ENCODE measurements around the gene ACSM2B.
"Not testable (repeated sequence)": the region's sequence is repeated elsewhere in the genome, so short reads cannot be mapped to it uniquely, and the experiment has no call there.

The ACSM2B gene

GRCh38 chr16:20576145-20576544, at the start of gene ACSM2B:
TSS of gene ACSM2B (minus strand) at chr16:20576367. CDS start at chr16:20564845, 11,522 bp downstream.
- DNase-seq (ENCODE audit: low read depth): not testable (repeated sequence)

GRCh38 chr16:20624882-20625807, 49.0 kb upstream of the ACSM2B start:
- DNase-seq (ENCODE audit: low read depth): no peak

DNA sequence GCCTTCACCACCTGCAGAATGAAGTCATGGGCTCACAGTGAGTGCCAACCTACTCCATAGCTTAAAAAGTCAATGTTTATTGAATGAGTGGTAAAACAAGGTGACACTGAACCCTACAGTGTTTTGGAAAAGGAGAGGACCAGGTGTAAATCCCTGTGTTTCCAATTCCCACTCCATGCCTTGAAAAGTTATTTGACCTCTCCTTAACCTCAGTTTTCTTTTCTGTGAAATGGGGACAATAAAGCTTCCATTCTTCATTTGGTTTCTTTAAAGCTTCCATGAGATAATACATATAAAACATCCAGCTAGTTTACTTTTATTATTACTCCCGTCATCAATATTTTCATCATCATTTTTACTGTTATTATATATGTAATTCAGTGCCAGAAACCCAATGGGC, 48.0 kb upstream of the ACSM2B start:
- no peak for DNase-seq (ENCODE audit: low read depth)

GRCh38 chr16:20622498-20622870, 46.3 kb upstream of the ACSM2B start:
- no peak for DNase-seq (ENCODE audit: low read depth)

GRCh38 chr16:20621406-20621805, 45.2 kb upstream of the ACSM2B start:
- DNase-seq (ENCODE audit: low read depth): no peak

DNA sequence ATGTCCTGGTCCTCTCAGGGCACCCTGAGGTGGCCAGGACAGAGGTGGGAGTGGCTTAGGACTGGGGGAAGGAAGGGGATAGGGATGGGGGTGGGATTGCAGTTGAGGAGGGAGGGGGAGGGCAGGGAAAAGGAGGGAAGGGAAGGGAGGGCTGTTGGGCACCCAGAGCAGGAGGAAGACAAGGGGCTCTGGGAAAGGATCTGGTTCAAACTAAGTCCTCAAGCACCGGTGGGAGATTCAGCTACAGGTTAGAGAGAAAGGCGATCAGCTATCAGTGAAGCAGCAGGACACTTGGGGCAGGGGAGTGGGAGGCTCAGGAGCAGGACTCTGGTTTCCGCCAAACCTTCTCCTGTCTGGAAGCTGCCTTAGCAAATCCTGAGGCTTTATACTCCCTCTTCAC, 44.6 kb upstream of the ACSM2B start:
- DNase-seq (ENCODE audit: low read depth): no peak

DNA sequence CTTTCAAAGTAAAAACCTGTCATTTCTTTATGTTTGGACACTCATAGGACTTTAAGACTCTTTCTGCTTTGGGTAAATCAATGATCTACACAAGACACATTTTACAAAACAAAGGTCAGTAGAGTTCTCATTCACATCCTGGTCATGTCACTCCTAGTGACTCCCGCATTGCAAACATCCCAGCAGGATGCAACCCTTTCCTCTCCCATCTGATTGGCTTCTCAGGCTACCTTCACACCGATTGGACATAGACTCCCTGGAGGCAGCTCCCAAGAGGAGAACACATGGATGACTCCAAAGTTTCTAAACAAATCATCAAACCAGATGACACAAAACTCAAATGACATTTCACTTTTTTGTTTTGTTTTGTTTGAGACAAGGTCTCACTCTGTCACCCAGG, 43.8 kb upstream of the ACSM2B start:
- DNase-seq (ENCODE audit: low read depth): no peak

- no peak for DNase-seq (ENCODE audit: low read depth)
These were observed 41.1 kb upstream of the ACSM2B start for GRCh38 chr16:20617271-20617670.

- DNase-seq (ENCODE audit: low read depth): no peak
These were observed 38.3 kb upstream of the ACSM2B start for GRCh38 chr16:20614186-20615141.

DNA sequence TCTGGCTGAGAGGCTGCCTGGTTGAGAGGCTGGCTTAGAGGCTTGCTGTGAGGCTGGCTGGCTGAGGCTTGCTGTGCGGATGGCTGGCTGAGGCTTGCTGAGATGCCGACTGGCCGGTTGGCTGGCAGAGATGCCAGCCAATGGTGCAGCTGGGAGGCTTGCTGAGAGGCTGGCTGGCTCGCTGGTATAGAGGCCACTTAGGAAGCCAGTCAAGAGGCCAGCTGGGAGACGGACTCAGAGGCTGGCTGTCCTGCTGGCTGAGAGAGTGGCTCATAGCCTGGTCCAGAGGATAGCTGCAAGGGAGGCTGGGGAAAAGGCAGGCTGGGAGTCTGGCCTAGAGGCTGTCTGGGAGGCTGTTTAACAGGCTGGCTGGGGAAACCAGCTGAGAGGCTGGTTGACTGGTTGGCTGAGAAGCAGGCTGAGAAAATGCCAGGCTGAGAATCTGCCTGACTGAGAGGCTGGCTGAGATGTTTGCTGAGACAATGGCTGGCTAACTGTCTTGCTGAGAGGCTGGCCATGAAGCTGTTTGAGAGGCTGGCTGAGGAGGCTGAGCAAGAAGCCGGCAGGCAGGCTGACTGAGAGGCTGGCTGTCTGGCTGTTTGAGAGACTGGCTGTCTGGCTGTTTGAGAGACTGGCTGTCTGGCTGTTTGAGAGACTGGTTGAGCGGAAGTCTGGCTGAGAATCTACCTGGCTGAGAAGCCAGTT, 37.5 kb upstream of the ACSM2B start:
- DNase-seq (ENCODE audit: low read depth): no peak

- DNase-seq (ENCODE audit: low read depth): no peak
These were observed 36.6 kb upstream of the ACSM2B start for GRCh38 chr16:20612551-20613480.

DNA sequence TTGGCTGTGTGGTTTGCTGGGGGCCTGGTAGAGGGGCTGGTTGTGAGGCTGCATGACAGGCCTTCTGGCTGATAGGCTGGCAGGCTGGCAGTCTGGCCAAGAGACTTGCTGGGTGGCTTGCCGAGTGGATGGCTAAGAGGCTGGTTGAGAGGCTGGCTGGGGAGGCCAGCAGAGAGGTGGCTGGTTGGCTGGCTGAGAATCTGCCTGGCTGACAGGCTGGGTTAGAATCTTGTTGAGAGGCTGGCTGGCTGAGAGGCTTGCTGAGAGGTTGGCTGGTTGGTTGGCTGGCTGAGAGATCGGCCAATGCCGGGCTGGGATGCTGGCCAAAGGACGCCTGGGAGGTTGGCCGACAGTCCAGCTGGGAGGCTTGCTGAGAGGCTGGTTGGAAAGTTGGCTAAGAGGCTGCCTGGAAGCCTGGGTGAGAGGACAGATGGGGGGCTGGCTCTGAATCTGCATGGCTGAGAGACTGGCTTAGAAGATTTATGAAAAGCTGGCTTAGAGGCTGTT, 35.9 kb upstream of the ACSM2B start:
- DNase-seq (ENCODE audit: low read depth): no peak

- DNase-seq (ENCODE audit: low read depth): no peak
These were observed 35.3 kb upstream of the ACSM2B start for GRCh38 chr16:20611350-20611902.

DNA sequence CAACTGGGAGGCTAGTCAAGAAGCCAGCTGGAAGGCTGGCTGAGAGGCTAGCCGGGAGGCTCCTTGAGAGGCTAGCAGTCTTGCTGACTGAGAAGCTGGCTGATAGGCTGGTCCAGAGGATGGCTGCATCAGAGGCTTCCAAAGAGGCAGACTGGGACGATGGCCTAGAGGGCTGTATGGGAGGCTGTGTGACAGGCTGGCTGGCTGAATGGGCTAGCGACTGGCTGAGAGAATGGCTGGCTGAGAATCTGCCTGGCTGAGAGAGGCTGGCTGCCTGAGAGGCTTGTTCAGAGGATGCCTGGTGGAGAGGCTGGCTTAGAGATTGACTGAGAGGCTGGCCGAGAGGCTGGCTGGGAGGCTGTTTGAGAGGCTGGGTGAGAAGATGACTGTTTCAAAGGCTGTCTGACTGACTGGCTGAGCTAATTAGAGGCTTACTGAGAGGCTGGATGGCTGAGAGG, 34.8 kb upstream of the ACSM2B start:
- no peak for DNase-seq (ENCODE audit: low read depth)

DNA sequence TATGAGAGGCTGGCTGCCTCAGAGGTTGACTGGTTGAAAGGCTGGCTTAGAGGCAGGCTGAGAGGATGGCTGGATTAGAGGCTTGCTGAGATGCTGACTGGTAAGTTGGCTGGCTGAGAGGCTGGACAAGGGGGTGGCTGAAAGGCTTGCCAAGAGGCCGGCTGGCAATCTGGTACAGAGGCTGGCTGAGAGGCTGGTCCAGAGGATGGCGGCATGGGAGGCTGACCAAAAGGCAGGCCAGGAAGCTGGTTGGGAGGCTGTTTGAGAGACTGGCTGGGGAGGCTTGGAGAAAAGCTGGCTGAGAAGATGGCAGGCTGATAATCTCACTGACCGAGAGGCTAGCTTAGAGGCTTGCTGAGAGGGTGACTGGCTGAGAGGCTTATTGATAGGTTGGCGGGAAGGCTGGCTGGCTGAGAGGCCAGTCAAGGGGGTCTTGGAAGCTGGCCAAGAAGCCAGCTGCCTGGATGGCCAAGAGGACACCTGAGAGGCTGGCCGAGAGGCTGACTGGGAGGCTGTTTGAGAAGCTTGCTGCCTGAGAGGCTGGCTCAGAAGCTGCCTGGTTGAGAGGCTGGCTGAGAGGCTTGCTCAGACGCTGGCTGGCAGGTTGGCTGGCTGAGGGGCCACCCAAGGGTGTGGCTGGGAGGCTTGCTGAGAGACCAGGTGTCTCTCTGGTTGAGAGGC, 34.2 kb upstream of the ACSM2B start:
- no peak for DNase-seq (ENCODE audit: low read depth)

DNA sequence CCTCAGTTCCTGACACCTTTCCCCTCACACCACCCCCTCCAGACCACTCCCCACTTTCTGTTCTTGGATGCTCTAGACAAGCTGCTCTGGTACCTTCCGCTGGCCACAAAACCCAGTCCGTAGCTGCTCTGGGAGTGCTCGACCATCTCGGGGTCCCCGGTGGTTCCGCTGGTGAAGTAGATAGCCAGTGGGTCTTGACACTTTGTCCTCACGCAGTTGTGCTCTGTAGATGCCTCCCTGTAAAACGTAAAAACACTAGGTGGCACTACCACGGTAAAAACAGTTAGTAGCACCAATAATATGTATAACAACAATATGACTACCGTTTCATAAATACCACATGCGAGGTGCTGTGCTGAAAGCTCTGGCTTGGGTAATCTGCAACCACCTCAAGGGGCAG, 26.0 kb upstream of the ACSM2B start:
- DNase-seq (ENCODE audit: low read depth): not testable (repeated sequence)

DNA sequence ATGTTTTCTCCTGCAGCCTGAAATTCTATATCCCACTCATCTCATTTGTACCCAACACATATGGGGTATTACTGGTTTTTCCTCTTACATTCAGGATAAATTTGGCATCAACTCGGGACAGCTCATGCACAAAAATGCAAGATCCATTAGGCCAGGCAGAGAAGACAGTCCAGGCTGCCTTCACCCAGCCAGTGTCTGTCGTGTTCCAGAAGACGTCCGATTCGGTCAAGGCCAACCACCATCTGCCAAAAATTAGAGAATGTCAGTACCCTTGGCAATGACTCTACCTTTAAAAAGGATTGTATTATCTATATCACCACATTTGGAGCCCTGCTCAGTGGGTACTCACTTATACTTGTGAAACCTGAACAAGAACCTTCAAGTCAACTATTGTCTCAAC, 23.3 kb upstream of the ACSM2B start:
- DNase-seq (ENCODE audit: low read depth): not testable (repeated sequence)

DNA sequence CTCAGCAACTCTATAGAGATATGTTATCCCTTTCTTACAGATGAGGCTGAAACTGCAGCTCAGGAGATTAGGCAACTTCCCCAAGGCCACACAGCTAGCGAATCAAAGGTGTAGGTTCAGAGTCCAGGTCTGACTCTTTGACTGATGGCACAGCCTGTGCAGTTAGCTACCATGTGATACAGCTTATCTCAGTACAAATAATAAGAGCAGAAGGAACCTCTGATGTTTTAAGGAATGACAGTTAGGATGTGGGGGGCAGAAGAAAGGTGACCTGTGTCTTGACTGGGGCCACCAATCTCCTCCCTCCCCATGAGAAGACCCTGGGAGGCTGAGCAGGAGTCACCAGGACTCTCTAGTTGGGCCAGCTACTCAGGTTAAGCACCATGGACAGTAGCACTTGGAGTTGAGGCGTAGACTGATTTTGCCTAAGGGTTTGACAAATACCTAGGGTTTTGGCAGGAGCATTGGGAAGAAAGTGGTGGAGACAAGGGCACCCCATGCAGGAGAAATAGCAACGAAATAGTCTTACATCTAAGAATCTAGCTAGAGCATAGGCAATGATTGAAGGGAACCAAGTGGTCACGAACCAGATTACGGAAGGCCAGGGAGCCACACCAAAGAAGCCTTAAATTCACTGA, 22.8 kb upstream of the ACSM2B start:
- DNase-seq (ENCODE audit: low read depth): no peak

DNA sequence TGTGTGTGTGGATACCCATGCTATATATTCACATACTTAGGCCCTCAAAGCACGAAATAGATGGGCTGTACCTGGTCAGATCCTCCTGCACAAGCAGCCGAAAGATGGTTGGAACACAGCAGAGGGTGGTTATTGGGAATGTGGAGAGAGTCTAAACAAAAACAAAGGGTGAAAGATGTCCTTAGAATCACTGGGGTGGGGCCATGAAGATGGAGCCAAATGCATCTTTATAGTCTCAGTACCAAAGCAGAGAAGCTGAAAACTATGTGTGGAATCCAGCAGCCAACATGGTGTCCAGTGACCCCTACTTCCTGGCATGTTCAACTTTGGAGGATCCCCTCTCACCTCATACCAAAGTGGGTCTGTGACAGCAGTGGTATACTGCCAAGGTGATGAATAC, 19.5 kb upstream of the ACSM2B start:
- not testable (repeated sequence) for DNase-seq (ENCODE audit: low read depth)

Measured in iris pigment epithelial cell (primary cell).